MCF 10A (cell line): ENCODE results near the gene COQ5. TPM values are rescaled to one million over a fixed set of nuclear protein-coding genes. Genes with fewer than 3 reads are reported as not detected.

Source experiments
- BruUV-seq: library from RNA; stranded (reverse); fragments of 400-500 nt; replicated peaks from 2 replicates; lab custom pipeline; 2021; lab: Mats Ljungman, UMichigan
- CTCF ChIA-PET: fragments of 300-600 bp; sonication (Branson Sonifier 250); formaldehyde crosslinking; extraction: SDS; loops from one replicate; lab custom pipeline; 2021; ENCODE audit warnings: antibody characterized with exemption, inconsistent platforms; lab: Yijun Ruan, JAX
- POLR2A ChIA-PET: fragments of 300-600, 350-650 bp; sonication (Branson Sonifier 250); formaldehyde crosslinking; extraction: SDS; loops from one replicate; lab custom pipeline; 2020; ENCODE audit warnings: antibody characterized with exemption, inconsistent platforms; lab: Yijun Ruan, JAX
- DNase-seq: peaks from one replicate; pipeline ENCODE4 v3.0.0-alpha.2; 2018; ENCODE audit not compliant: unreplicated experiment
- H3K27ac Mint-ChIP-seq: one replicate; pipeline ENCODE4 v1.8.0; 2022; ENCODE audit warnings: mild to moderate bottlenecking, low read depth, mixed read lengths; ENCODE audit not compliant: unreplicated experiment
- H3K27me3 Mint-ChIP-seq: one replicate; pipeline ENCODE4 v1.8.0; 2022; ENCODE audit warnings: mixed read lengths; ENCODE audit not compliant: insufficient read depth, unreplicated experiment
- H3K36me3 Mint-ChIP-seq: one replicate; pipeline ENCODE4 v1.8.0; 2022; ENCODE audit warnings: mild to moderate bottlenecking, moderate library complexity, mixed read lengths; ENCODE audit not compliant: insufficient read depth, unreplicated experiment
- H3K4me1 Mint-ChIP-seq: one replicate; pipeline ENCODE4 v1.8.0; 2022; ENCODE audit warnings: mixed read lengths; ENCODE audit not compliant: insufficient read depth, unreplicated experiment
- H3K4me3 Mint-ChIP-seq: one replicate; pipeline ENCODE4 v1.8.0; 2022; ENCODE audit warnings: mild to moderate bottlenecking, moderate library complexity, mixed read lengths; ENCODE audit not compliant: unreplicated experiment
- H3K9me3 Mint-ChIP-seq: one replicate; pipeline ENCODE4 v1.8.0; 2022; ENCODE audit warnings: mixed read lengths; ENCODE audit not compliant: unreplicated experiment
- CTCF ChIP-seq: fragments of 200-600 bp; IDR thresholded peaks from one replicate; pipeline ENCODE4 v1.8.0; 2022; ENCODE audit warnings: antibody characterized with exemption, mild to moderate bottlenecking; ENCODE audit not compliant: unreplicated experiment
- intact Hi-C: fragments of 100-400 bp; cut with micrococcal nuclease; formaldehyde crosslinking; loops from 2 replicates; pipeline ENCODE4 v1.14.1; 2022
- total RNA-seq: library from RNA; stranded (reverse); gene quantifications from 2 replicates; pipeline ENCODE4 v1.2.3, GENCODE V29; 2022

COQ5 gene
- total RNA-seq, 1 experiment from 2014 or later: 22.9 TPM

GRCh38 chr12:120467439-120467838, 61.5 kb downstream of the COQ5 start:
- Mint-ChIP-seq H3K27me3 (no peaks in the 10 kb centered on the region), H3K36me3 (peaks cover 57% of the 10 kb centered on the region), H3K27ac (no peak overlapping the region), H3K9me3 (no peaks in the 10 kb centered on the region), H3K4me3 (peak overlapping the region; percentile 88), H3K4me1 (peaks cover 17% of the 10 kb centered on the region)
- intact Hi-C loops: no loop called here
- CTCF ChIA-PET: interaction anchor here (0.7 to 5.1 kb wide), 9 partner anchors 8 to 998 kb away, joined by 3 to 42 read pairs (median 13); partner anchors contain the start of genes COX6A1, GATC, PLA2G1B and TRIAP1
- no TSS peak for BruUV-seq
- POLR2A ChIA-PET: interaction anchor here (1.0 to 6.6 kb wide), 9 partner anchors 16 to 267 kb away, joined by 3 to 56 read pairs (median 5); partner anchors contain the start of genes DYNLL1, GATC, RNU4-1 and RNU4-2
- no peak for TF ChIP-seq CTCF
- DNase-seq: no peak

GRCh38 chr12:120466560-120467315, 62.2 kb downstream of the COQ5 start:
- peaks cover 64% of the 10 kb centered on the region for H3K36me3 Mint-ChIP-seq
- no peaks in the 10 kb centered on the region for H3K9me3 Mint-ChIP-seq
- no peaks in the 10 kb centered on the region for H3K27me3 Mint-ChIP-seq
- intact Hi-C loops: loop anchor here (1.0 kb wide), 1 partner anchor 110 kb away; no protein-coding TSS in a partner anchor
- POLR2A ChIA-PET: interaction anchor here (0.6 to 6.6 kb wide), 11 partner anchors 9 to 295 kb away, joined by 3 to 56 read pairs (median 4); partner anchors contain the start of genes DYNLL1, GATC and TRIAP1
- peak; percentile 72 for TF ChIP-seq CTCF
- no TSS peak for BruUV-seq
- peak overlapping the region; percentile 9 for H3K27ac Mint-ChIP-seq
- CTCF ChIA-PET: interaction anchor here (0.7 to 5.1 kb wide), 19 partner anchors 8 to 998 kb away, joined by 3 to 42 read pairs (median 5); partner anchors contain the start of genes COX6A1, GATC, PLA2G1B and TRIAP1
- H3K4me1 Mint-ChIP-seq: peaks cover 17% of the 10 kb centered on the region
- no peak overlapping the region for H3K4me3 Mint-ChIP-seq
- peak; percentile 59 for DNase-seq

GRCh38 chr12:120465756-120466155, 63.2 kb downstream of the COQ5 start:
- H3K27ac Mint-ChIP-seq: no peak overlapping the region
- H3K4me1 Mint-ChIP-seq: peaks cover 17% of the 10 kb centered on the region
- DNase-seq: no peak
- H3K9me3 Mint-ChIP-seq: no peaks in the 10 kb centered on the region
- peaks cover 74% of the 10 kb centered on the region for H3K36me3 Mint-ChIP-seq
- no TSS peak for BruUV-seq
- no peak for TF ChIP-seq CTCF
- ChIA-PET POLR2A (interaction anchor here (1.1 to 6.6 kb wide), 5 partner anchors 8 to 30 kb away, joined by 3 to 56 read pairs (median 5); partner anchors contain the start of genes DYNLL1, GATC and TRIAP1), CTCF (interaction anchor here (0.5 to 5.1 kb wide), 14 partner anchors 9 to 548 kb away, joined by 3 to 42 read pairs (median 7); partner anchors contain the start of genes COX6A1, GATC, PLA2G1B and TRIAP1)
- no peak overlapping the region for H3K4me3 Mint-ChIP-seq
- H3K27me3 Mint-ChIP-seq: no peaks in the 10 kb centered on the region
- intact Hi-C loops: loop anchor here (1.0 kb wide), 1 partner anchor 109 kb away; no protein-coding TSS in a partner anchor

- Mint-ChIP-seq H3K9me3 (no peaks in the 10 kb centered on the region), H3K36me3 (peaks cover 92% of the 10 kb centered on the region), H3K27me3 (no peaks in the 10 kb centered on the region), H3K4me3 (no peak overlapping the region), H3K27ac (no peak overlapping the region), H3K4me1 (peaks cover 17% of the 10 kb centered on the region)
- no peak for DNase-seq
- intact Hi-C loops: no loop called here
- CTCF ChIA-PET: interaction anchor here (0.5 to 1.9 kb wide), 5 partner anchors 11 to 34 kb away, joined by 3 to 9 read pairs (median 5); partner anchors contain the start of genes COX6A1, GATC and TRIAP1
- BruUV-seq: no TSS peak
- POLR2A ChIA-PET: interaction anchor here (1.0 to 1.9 kb wide), 3 partner anchors 18 to 106 kb away, joined by 3 to 7 read pairs (median 3); partner anchors contain the start of genes COX6A1, GATC and TRIAP1
- TF ChIP-seq CTCF: no peak
These were observed 65.2 kb downstream of the COQ5 start for GRCh38 chr12:120463712-120464111.
